HuH-7 (cell line): Measurements from ENCODE around the gene FMN2.
"Not testable (repeated sequence)": the region's sequence is repeated elsewhere in the genome, so short reads cannot be mapped to it uniquely, and the experiment has no call there.

Experiments
- DNase-seq: peaks from one replicate; pipeline ENCODE4 v3.0.0; 2011; ENCODE audit warnings: low spot score

FMN2 gene

GRCh38 chr1:240139511-240139910 lies 47.8 kb downstream of the FMN2 start:
- DNase-seq = no peak

GRCh38 chr1:240145120-240145519 lies 53.4 kb downstream of the FMN2 start:
- no peak for DNase-seq

GRCh38 chr1:240148333-240148732 lies 56.6 kb downstream of the FMN2 start:
- DNase-seq = no peak

GRCh38 chr1:240149484-240150094 lies 57.9 kb downstream of the FMN2 start:
- peak; percentile 17 for DNase-seq

GRCh38 chr1:240151136-240151735 lies 59.6 kb downstream of the FMN2 start:
- DNase-seq = no peak

- no peak for DNase-seq
These were observed 61.1 kb downstream of the FMN2 start for GRCh38 chr1:240152611-240153297.

GRCh38 chr1:240155605-240156004 lies 63.9 kb downstream of the FMN2 start:
- DNase-seq = no peak

- no peak for DNase-seq
These were observed 73.1 kb downstream of the FMN2 start for GRCh38 chr1:240164742-240165141.

- DNase-seq = no peak
These were observed 77.5 kb downstream of the FMN2 start for GRCh38 chr1:240169188-240169587.

GRCh38 chr1:240170266-240170665 lies 78.6 kb downstream of the FMN2 start:
- no peak for DNase-seq

GRCh38 chr1:240170806-240171205 lies 79.1 kb downstream of the FMN2 start:
- DNase-seq = no peak

GRCh38 chr1:240171907-240172306 lies 80.2 kb downstream of the FMN2 start:
- no peak for DNase-seq

GRCh38 chr1:240173836-240174235 lies 82.2 kb downstream of the FMN2 start:
- DNase-seq = no peak

GRCh38 chr1:240174734-240175133 lies 83.1 kb downstream of the FMN2 start:
- DNase-seq = no peak

GRCh38 chr1:240178366-240178765 lies 86.7 kb downstream of the FMN2 start:
- DNase-seq = no peak

GRCh38 chr1:240184682-240185081 lies 93.0 kb downstream of the FMN2 start:
- not testable (repeated sequence) for DNase-seq

- no peak for DNase-seq
These were observed 96.5 kb downstream of the FMN2 start for GRCh38 chr1:240188139-240188538.

GRCh38 chr1:240189386-240189989 lies 97.8 kb downstream of the FMN2 start:
- peak; percentile 25 for DNase-seq

GRCh38 chr1:240190881-240191401 lies 99.3 kb downstream of the FMN2 start:
- DNase-seq = peak; percentile 6

- DNase-seq = no peak
These were observed 101.2 kb downstream of the FMN2 start for GRCh38 chr1:240192851-240193250.

- no peak for DNase-seq
These were observed 102.0 kb downstream of the FMN2 start for GRCh38 chr1:240193679-240194078.

- no peak for DNase-seq
These were observed 102.4 kb downstream of the FMN2 start for GRCh38 chr1:240194120-240194519.

GRCh38 chr1:240198376-240198775 lies 106.7 kb downstream of the FMN2 start:
- DNase-seq = no peak
